Right lobe of liver (tissue), 4 donors: ENCODE measurements around the gene AK5.

Experiments
- POLR2A ChIP-seq: fragments of 450-650 bp; IDR thresholded peaks from one replicate; pipeline ENCODE4 v1.6.1; 2017; ENCODE audit warnings: antibody characterized with exemption, mild to moderate bottlenecking
- TF ChIP-seq, protein P1 (sequence below), 4 donors: fragments of 200-600 bp in 3 of 4; fragments of 450-650 bp in 1 of 4; IDR thresholded peaks; one replicate each; pipeline versions ENCODE4 v1.5.1 to v1.8.0; 2016 to 2022; ENCODE audit warnings: antibody characterized with exemption in 4 of 4, mild to moderate bottlenecking in 2 of 4
- donor health status: DM: no; HTN: no; CAD: no.
- donor health status: DM: no; HTN: no; CAD: no.
- donor health status: DM: no; HTN: yes; CAD: no.

DNA sequence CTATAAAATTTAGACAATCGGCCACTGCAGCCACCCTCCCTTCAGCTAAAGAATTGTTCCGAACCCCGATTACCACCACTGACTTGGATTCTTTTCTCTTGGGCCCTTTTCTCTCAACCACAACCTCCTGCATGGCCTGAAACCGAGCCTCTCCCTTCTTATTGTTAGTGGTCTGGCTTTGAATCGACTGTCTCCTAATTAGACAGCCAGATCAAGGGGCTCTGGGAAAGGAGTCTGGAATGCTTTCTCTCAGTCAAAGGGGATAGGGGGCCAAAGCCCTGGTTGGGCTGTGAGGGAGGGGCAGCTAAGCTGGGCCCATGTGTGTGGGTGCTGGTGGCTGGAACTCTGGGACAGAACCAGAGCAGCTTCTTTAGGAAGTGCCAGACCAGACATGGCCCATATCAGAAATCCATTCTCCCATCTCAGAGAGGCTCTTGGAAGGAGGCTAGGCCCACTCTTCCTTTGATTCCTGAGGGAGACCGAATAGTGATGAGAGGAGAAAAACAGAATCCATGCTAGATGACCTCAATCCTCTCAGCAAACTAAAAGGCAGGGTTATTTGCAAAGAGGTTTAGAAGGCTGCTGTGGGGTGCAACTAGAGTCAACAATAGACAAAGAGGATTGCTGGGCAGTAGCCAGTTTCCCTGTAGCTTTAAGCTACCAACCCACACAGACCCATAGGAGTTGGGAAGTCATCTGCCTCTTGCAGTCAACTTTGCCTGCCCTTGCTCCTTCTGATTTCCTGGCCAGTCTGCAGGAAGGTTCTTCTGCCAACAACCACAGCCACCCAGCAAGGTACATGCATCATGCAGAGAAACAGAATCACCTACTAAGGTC lies 117.6 kb downstream of the AK5 start:
- TF ChIP-seq, protein P1, sequence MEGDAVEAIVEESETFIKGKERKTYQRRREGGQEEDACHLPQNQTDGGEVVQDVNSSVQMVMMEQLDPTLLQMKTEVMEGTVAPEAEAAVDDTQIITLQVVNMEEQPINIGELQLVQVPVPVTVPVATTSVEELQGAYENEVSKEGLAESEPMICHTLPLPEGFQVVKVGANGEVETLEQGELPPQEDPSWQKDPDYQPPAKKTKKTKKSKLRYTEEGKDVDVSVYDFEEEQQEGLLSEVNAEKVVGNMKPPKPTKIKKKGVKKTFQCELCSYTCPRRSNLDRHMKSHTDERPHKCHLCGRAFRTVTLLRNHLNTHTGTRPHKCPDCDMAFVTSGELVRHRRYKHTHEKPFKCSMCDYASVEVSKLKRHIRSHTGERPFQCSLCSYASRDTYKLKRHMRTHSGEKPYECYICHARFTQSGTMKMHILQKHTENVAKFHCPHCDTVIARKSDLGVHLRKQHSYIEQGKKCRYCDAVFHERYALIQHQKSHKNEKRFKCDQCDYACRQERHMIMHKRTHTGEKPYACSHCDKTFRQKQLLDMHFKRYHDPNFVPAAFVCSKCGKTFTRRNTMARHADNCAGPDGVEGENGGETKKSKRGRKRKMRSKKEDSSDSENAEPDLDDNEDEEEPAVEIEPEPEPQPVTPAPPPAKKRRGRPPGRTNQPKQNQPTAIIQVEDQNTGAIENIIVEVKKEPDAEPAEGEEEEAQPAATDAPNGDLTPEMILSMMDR (IDR thresholded peaks at IDR 0.05) = no peak
- no peak for TF ChIP-seq POLR2A
